HG03108 (cell line): ENCODE results near the gene WDR90.

ENCODE experiments used
- ATAC-seq: cut with Tn5 transposase; IDR thresholded peaks from one replicate; pipeline ENCODE4 v1.9.1; 2021; ENCODE audit warnings: moderate library complexity; ENCODE audit not compliant: unreplicated experiment

WDR90 gene

GRCh38 chr16:637081-638018 lies 11.8 kb upstream of the WDR90 start:
- ATAC-seq, result no peak

GRCh38 chr16:638034-638543 lies 11.1 kb upstream of the WDR90 start:
- no peak for ATAC-seq

GRCh38 chr16:638836-639235 lies 10.3 kb upstream of the WDR90 start:
- ATAC-seq, result no peak

GRCh38 chr16:640614-641013 lies 8.6 kb upstream of the WDR90 start:
- ATAC-seq, result no peak

GRCh38 chr16:641326-642188 lies 7.6 kb upstream of the WDR90 start, which contains the start of gene MCRIP2:
TSS of gene MCRIP2 (plus strand) at chr16:641828. CDS start at chr16:641992, 164 bp downstream.
- ATAC-seq, result peak; percentile 55

GRCh38 chr16:642189-643049 lies 6.7 kb upstream of the WDR90 start:
- peak; percentile 34 for ATAC-seq

- ATAC-seq, result no peak
Observed at GRCh38 chr16:643050-643368, 6.2 kb upstream of the WDR90 start.

- ATAC-seq, result no peak
Observed at GRCh38 chr16:644556-644955, 4.6 kb upstream of the WDR90 start.

- no peak for ATAC-seq
Observed at GRCh38 chr16:645852-646678, 3.1 kb upstream of the WDR90 start.

- ATAC-seq, result no peak
Observed at GRCh38 chr16:646679-647172, 2.4 kb upstream of the WDR90 start.

GRCh38 chr16:647173-647902 lies 1.8 kb upstream of the WDR90 start:
- ATAC-seq, result no peak

- no peak for ATAC-seq
Observed at GRCh38 chr16:648071-648780, 939 bp upstream of the WDR90 start.

GRCh38 chr16:649631-650030 lies 466 bp downstream of the WDR90 start:
- ATAC-seq, result no peak

- no peak for ATAC-seq
Observed at GRCh38 chr16:651844-652243, 2.7 kb downstream of the WDR90 start.

GRCh38 chr16:652454-653305 lies 3.5 kb downstream of the WDR90 start:
- no peak for ATAC-seq

- ATAC-seq, result no peak
Observed at GRCh38 chr16:654034-654433, 4.9 kb downstream of the WDR90 start.

- ATAC-seq, result no peak
Observed at GRCh38 chr16:657487-657886, 8.3 kb downstream of the WDR90 start.
